Effector memory CD8-positive, alpha-beta T cell (primary cell): Measurements from ENCODE around the gene MAP2.

Experiments used
- ATAC-seq: fragments of 150-1000 bp; cut with Tn5 transposase; replicated peaks from 2 replicates; pipeline ENCODE4 v1.10.0; 2021; ENCODE audit warnings: mild to moderate bottlenecking, moderate library complexity
- DNase-seq, 3 experiments: peaks; one replicate each; pipeline ENCODE4 v3.0.0; 2021
- H3K27ac Mint-ChIP-seq, 2 donors: one replicate each; pipeline ENCODE4 v1.8.0; 2022; ENCODE audit warnings: mild to moderate bottlenecking in 2 of 2, mixed read lengths in 2 of 2, moderate library complexity in 2 of 2
- H3K27me3 Mint-ChIP-seq, 2 donors: one replicate each; pipeline ENCODE4 v1.8.0; 2022; ENCODE audit warnings: mixed read lengths in 2 of 2
- H3K36me3 Mint-ChIP-seq: one replicate; pipeline ENCODE4 v1.8.0; 2022; ENCODE audit warnings: mild to moderate bottlenecking, moderate library complexity, mixed read lengths; ENCODE audit not compliant: insufficient read depth
- H3K4me1 Mint-ChIP-seq, 2 donors: one replicate each; pipeline ENCODE4 v1.8.0; 2022; ENCODE audit warnings: low read depth in 2 of 2, mixed read lengths in 2 of 2
- H3K4me3 Mint-ChIP-seq, 2 donors: one replicate each; pipeline ENCODE4 v1.8.0; 2022; ENCODE audit warnings: mild to moderate bottlenecking in 2 of 2, mixed read lengths in 2 of 2, moderate library complexity in 2 of 2
- H3K9me3 Mint-ChIP-seq, 2 donors: one replicate each; pipeline ENCODE4 v1.8.0; 2022; ENCODE audit warnings: mixed read lengths in 2 of 2

The MAP2 gene

GRCh38 chr2:209547726-209548125, 123.9 kb downstream of the MAP2 start:
- Mint-ChIP-seq H3K9me3 (no peaks in the 10 kb centered on the region), H3K4me1 (no peaks in the 10 kb centered on the region), H3K27me3 (no peaks in the 10 kb centered on the region), H3K36me3 (no peaks in the 10 kb centered on the region), H3K27ac (no peak overlapping the region), H3K4me3 (no peak overlapping the region)
- ATAC-seq (no peak), DNase-seq (no peak)

- ATAC-seq: no peak
- H3K4me3 Mint-ChIP-seq: no peak overlapping the region
- H3K36me3 Mint-ChIP-seq: no peaks in the 10 kb centered on the region
- H3K4me1 Mint-ChIP-seq: no peaks in the 10 kb centered on the region
- no peaks in the 10 kb centered on the region for H3K27me3 Mint-ChIP-seq
- no peaks in the 10 kb centered on the region for H3K9me3 Mint-ChIP-seq
- no peak overlapping the region for H3K27ac Mint-ChIP-seq
- DNase-seq: no peak
Observed at GRCh38 chr2:209549589-209549988, 125.7 kb downstream of the MAP2 start.

- Mint-ChIP-seq H3K36me3 (no peaks in the 10 kb centered on the region), H3K4me3 (no peak overlapping the region), H3K9me3 (peaks cover 0 to 5% of the 10 kb centered on the region in 2 donors), H3K27me3 (no peaks in the 10 kb centered on the region), H3K4me1 (no peaks in the 10 kb centered on the region), H3K27ac (no peak overlapping the region)
- no peak for ATAC-seq
- no peak for DNase-seq
Observed at GRCh38 chr2:209553913-209554312, 130.1 kb downstream of the MAP2 start.

GRCh38 chr2:209556354-209556961, 132.6 kb downstream of the MAP2 start:
- Mint-ChIP-seq H3K4me3 (no peak overlapping the region), H3K27me3 (no peaks in the 10 kb centered on the region), H3K36me3 (no peaks in the 10 kb centered on the region), H3K9me3 (peaks cover 0 to 5% of the 10 kb centered on the region in 2 donors), H3K27ac (no peak overlapping the region), H3K4me1 (no peaks in the 10 kb centered on the region)
- ATAC-seq (no peak), DNase-seq (no peak)

GRCh38 chr2:209560911-209561310, 137.1 kb downstream of the MAP2 start:
- no peak overlapping the region for H3K4me3 Mint-ChIP-seq
- no peaks in the 10 kb centered on the region for H3K4me1 Mint-ChIP-seq
- H3K27me3 Mint-ChIP-seq: no peaks in the 10 kb centered on the region
- ATAC-seq (no peak), DNase-seq (no peak)
- H3K9me3 Mint-ChIP-seq: peaks cover 0 to 5% of the 10 kb centered on the region in 2 donors
- H3K27ac Mint-ChIP-seq: no peak overlapping the region
- no peaks in the 10 kb centered on the region for H3K36me3 Mint-ChIP-seq

GRCh38 chr2:209563453-209563852, 139.6 kb downstream of the MAP2 start:
- H3K4me1 Mint-ChIP-seq: no peaks in the 10 kb centered on the region
- DNase-seq: no peak
- H3K36me3 Mint-ChIP-seq: no peaks in the 10 kb centered on the region
- H3K27me3 Mint-ChIP-seq: no peaks in the 10 kb centered on the region
- no peaks in the 10 kb centered on the region for H3K9me3 Mint-ChIP-seq
- no peak for ATAC-seq
- H3K27ac Mint-ChIP-seq: no peak overlapping the region
- no peak overlapping the region for H3K4me3 Mint-ChIP-seq

- Mint-ChIP-seq H3K4me1 (no peaks in the 10 kb centered on the region), H3K4me3 (no peak overlapping the region), H3K9me3 (no peaks in the 10 kb centered on the region), H3K36me3 (no peaks in the 10 kb centered on the region), H3K27ac (no peak overlapping the region), H3K27me3 (no peaks in the 10 kb centered on the region)
- DNase-seq: no peak
- no peak for ATAC-seq
Observed at GRCh38 chr2:209564816-209565215, 141.0 kb downstream of the MAP2 start.

- no peak for DNase-seq
- Mint-ChIP-seq H3K4me1 (no peaks in the 10 kb centered on the region), H3K9me3 (no peaks in the 10 kb centered on the region), H3K4me3 (no peak overlapping the region), H3K36me3 (no peaks in the 10 kb centered on the region), H3K27ac (no peak overlapping the region), H3K27me3 (no peaks in the 10 kb centered on the region)
- no peak for ATAC-seq
Observed at GRCh38 chr2:209565896-209566582, 142.2 kb downstream of the MAP2 start.

GRCh38 chr2:209570194-209570593, 146.3 kb downstream of the MAP2 start:
- no peaks in the 10 kb centered on the region for H3K9me3 Mint-ChIP-seq
- no peak overlapping the region for H3K4me3 Mint-ChIP-seq
- no peaks in the 10 kb centered on the region for H3K4me1 Mint-ChIP-seq
- no peak for ATAC-seq
- H3K27me3 Mint-ChIP-seq: no peaks in the 10 kb centered on the region
- DNase-seq: no peak
- no peak overlapping the region for H3K27ac Mint-ChIP-seq
- H3K36me3 Mint-ChIP-seq: no peaks in the 10 kb centered on the region

- Mint-ChIP-seq H3K4me1 (peaks cover 0 to 2% of the 10 kb centered on the region in 2 donors), H3K36me3 (no peaks in the 10 kb centered on the region), H3K27me3 (no peaks in the 10 kb centered on the region), H3K9me3 (no peaks in the 10 kb centered on the region), H3K4me3 (no peak overlapping the region), H3K27ac (no peak overlapping the region)
- ATAC-seq (no peak), DNase-seq (no peak)
Observed at GRCh38 chr2:209574515-209574914, 150.7 kb downstream of the MAP2 start.

- Mint-ChIP-seq H3K27me3 (no peaks in the 10 kb centered on the region), H3K4me1 (peaks cover 0 to 3% of the 10 kb centered on the region in 2 donors), H3K36me3 (no peaks in the 10 kb centered on the region), H3K9me3 (no peaks in the 10 kb centered on the region), H3K4me3 (no peak overlapping the region), H3K27ac (no peak overlapping the region)
- DNase-seq (no peak), ATAC-seq (no peak)
Observed at GRCh38 chr2:209577376-209578357, 153.8 kb downstream of the MAP2 start.

GRCh38 chr2:209578394-209579001, 154.7 kb downstream of the MAP2 start:
- no peaks in the 10 kb centered on the region for H3K9me3 Mint-ChIP-seq
- peaks cover 0 to 3% of the 10 kb centered on the region in 2 donors for H3K4me1 Mint-ChIP-seq
- H3K36me3 Mint-ChIP-seq: no peaks in the 10 kb centered on the region
- no peaks in the 10 kb centered on the region for H3K27me3 Mint-ChIP-seq
- DNase-seq (no peak), ATAC-seq (no peak)
- H3K4me3 Mint-ChIP-seq: no peak overlapping the region
- H3K27ac Mint-ChIP-seq: no peak overlapping the region

GRCh38 chr2:209579230-209579749, 155.4 kb downstream of the MAP2 start:
- H3K27me3 Mint-ChIP-seq: no peaks in the 10 kb centered on the region
- H3K9me3 Mint-ChIP-seq: no peaks in the 10 kb centered on the region
- peaks cover 0 to 3% of the 10 kb centered on the region in 2 donors for H3K4me1 Mint-ChIP-seq
- peak overlapping the region in 1 of 2 donors; percentile 13 for H3K4me3 Mint-ChIP-seq
- H3K27ac Mint-ChIP-seq: no peak overlapping the region
- H3K36me3 Mint-ChIP-seq: no peaks in the 10 kb centered on the region
- no peak for DNase-seq
- no peak for ATAC-seq
